GM12878 (cell line): Measurements from ENCODE around the gene CTAGE4. TPM values are rescaled to one million over a fixed set of nuclear protein-coding genes. Genes with fewer than 3 reads are reported as not detected.

Experiments
- ATAC-seq: fragments of 200-7000 bp; cut with Tn5 transposase; 3 replicates; pipeline ENCODE4 v1.9.1; 2020; ENCODE audit warnings: mild to moderate bottlenecking, moderate library complexity
- BruUV-seq: library from RNA; stranded (reverse); fragments of 400-500 nt; replicated peaks from 2 replicates; lab custom pipeline; 2021; lab: Mats Ljungman, UMichigan
- CTCF ChIA-PET: fragments of 300-600 bp; sonication (Branson Sonifier 250); formaldehyde crosslinking; extraction: SDS; loops from one replicate; lab custom pipeline; 2021; ENCODE audit warnings: inconsistent platforms; lab: Yijun Ruan, JAX
- POLR2A ChIA-PET: fragments of 350-600 bp; formaldehyde crosslinking; extraction: SDS; loops from one replicate; lab custom pipeline; 2021; ENCODE audit warnings: inconsistent platforms; lab: Charles Lee
- RAD21 ChIA-PET: fragments of 300-600 bp; sonication (Branson Sonifier 250); formaldehyde crosslinking; loops from one replicate; lab custom pipeline; 2023; ENCODE audit warnings: antibody characterized with exemption; ENCODE audit not compliant: unreplicated experiment; lab: Charles Lee
- SMC1A ChIA-PET: fragments of 300-600 bp; sonication (Branson Sonifier 250); formaldehyde crosslinking; loops from one replicate; lab custom pipeline; 2023; ENCODE audit not compliant: unreplicated experiment, uncharacterized antibody; lab: Charles Lee
- DNase-seq: peaks from one replicate; pipeline ENCODE4 v3.0.0-alpha.2; 2011; ENCODE audit warnings: low read depth, low spot score
- FAIRE-seq: peaks from 3 replicates; lab custom pipeline; 2011; peaks lifted over from hg19 to GRCh38; lab: Jason Lieb, UNC
- H2AFZ ChIP-seq: 2 replicates; pipeline ENCODE4 v1.6.0; 2011; ENCODE audit warnings: low read depth, low read length, control low read depth; ENCODE audit not compliant: control insufficient read depth
- H3K27ac ChIP-seq: 2 replicates; pipeline ENCODE4 v1.5.1; 2011; ENCODE audit warnings: control low read depth; ENCODE audit not compliant: control insufficient read depth, insufficient read depth
- H3K27me3 ChIP-seq, 2 experiments: replicated peaks in 1 of 2; 2 replicates each; pipeline versions ENCODE4 v1.6.0 to v1.6.1; 2011; ENCODE audit warnings: low read length in 1 of 2; ENCODE audit not compliant: control insufficient read depth in 2 of 2, insufficient read depth in 2 of 2
- H3K36me3 ChIP-seq, 2 experiments: 2 replicates each; pipeline ENCODE4 v1.5.1; 2011; ENCODE audit warnings: low read length in 1 of 2; ENCODE audit not compliant: control insufficient read depth in 2 of 2, insufficient read depth in 2 of 2
- H3K4me1 ChIP-seq: 2 replicates; pipeline ENCODE4 v1.6.1; 2011; ENCODE audit warnings: mild to moderate bottlenecking, low read length, moderate library complexity, mixed read lengths; ENCODE audit not compliant: control insufficient read depth, insufficient read depth
- H3K4me2 ChIP-seq: 2 replicates; pipeline ENCODE4 v1.6.0; 2011; ENCODE audit warnings: control low read depth; ENCODE audit not compliant: control insufficient read depth, insufficient read depth
- H3K4me3 ChIP-seq: fragments of 200-600 bp; sonication (generic); 2 replicates; pipeline ENCODE4 v1.5.1; 2016
- H3K79me2 ChIP-seq: 2 replicates; pipeline ENCODE4 v1.6.0; 2011; ENCODE audit warnings: low read length; ENCODE audit not compliant: control insufficient read depth, insufficient read depth
- H3K9ac ChIP-seq: 2 replicates; pipeline ENCODE4 v1.8.0; 2011; ENCODE audit warnings: low read length, control low read depth, mixed read lengths; ENCODE audit not compliant: control insufficient read depth, insufficient read depth
- H3K9me3 ChIP-seq: replicated peaks from 3 replicates; pipeline ENCODE4 v1.5.1; 2011; ENCODE audit warnings: mild to moderate bottlenecking, low read length; ENCODE audit not compliant: control insufficient read depth, insufficient read depth
- H4K20me1 ChIP-seq: 2 replicates; pipeline ENCODE4 v1.6.0; 2011; ENCODE audit not compliant: control insufficient read depth, insufficient read depth
- CBX3 ChIP-seq: fragments of 200-600 bp; sonication (generic); IDR thresholded peaks from 2 replicates; pipeline ENCODE4 v1.6.1; 2016; ENCODE audit warnings: low read depth, borderline replicate concordance
- CBX5 ChIP-seq: sonication (generic); IDR thresholded peaks from 2 replicates; pipeline ENCODE4 v1.6.1; 2016; ENCODE audit warnings: low read depth, moderate library complexity, mild to moderate bottlenecking, inconsistent platforms
- CHD2 ChIP-seq: IDR thresholded peaks from 2 replicates; pipeline ENCODE4 v1.6.1; 2011; ENCODE audit warnings: low read depth, low read length, improper control_type of control experiment, borderline replicate concordance
- EED ChIP-seq: sonication (generic); IDR thresholded peaks from 2 replicates; pipeline ENCODE4 v1.6.1; 2016; ENCODE audit warnings: antibody characterized with exemption, low read depth
- IRF4 ChIP-seq: IDR thresholded peaks from 2 replicates; pipeline ENCODE4 v1.6.1; 2011; ENCODE audit warnings: low read depth, low read length
- MLLT1 ChIP-seq: fragments of 450-650 bp; IDR thresholded peaks from 2 replicates; pipeline ENCODE4 v1.6.1; 2016; ENCODE audit warnings: mild to moderate bottlenecking
- MTA3 ChIP-seq: IDR thresholded peaks from 2 replicates; pipeline ENCODE4 v1.6.1; 2012; ENCODE audit warnings: low read length, inconsistent platforms, borderline replicate concordance
- MXI1 ChIP-seq: fragments of 150-350 bp; IDR thresholded peaks from 2 replicates; pipeline ENCODE4 v1.6.1; 2011; ENCODE audit warnings: low read depth, mild to moderate bottlenecking, inconsistent platforms, low read length, improper control_type of control experiment
- NFYB ChIP-seq: IDR thresholded peaks from 2 replicates; pipeline ENCODE4 v1.6.1; 2011; ENCODE audit warnings: low read depth, mild to moderate bottlenecking, low read length, improper control_type of control experiment, moderate library complexity; ENCODE audit not compliant: insufficient read depth
- POLR2A ChIP-seq: IDR thresholded peaks from 2 replicates; pipeline ENCODE4 v1.6.1; 2011; ENCODE audit warnings: low read depth, mild to moderate bottlenecking, low read length
- RAD51 ChIP-seq: fragments of 450-650 bp; IDR thresholded peaks from 2 replicates; pipeline ENCODE4 v1.6.1; 2016; ENCODE audit warnings: moderate library complexity, mild to moderate bottlenecking, inconsistent platforms
- RCOR1 ChIP-seq: conservative IDR thresholded peaks from 2 replicates; pipeline ENCODE4 v1.6.1; 2012; ENCODE audit warnings: low read depth, low read length, improper control_type of control experiment
- SIN3A ChIP-seq: IDR thresholded peaks from 2 replicates; pipeline ENCODE4 v1.6.1; 2012; ENCODE audit warnings: low read depth, low read length, improper control_type of control experiment
- SKIL ChIP-seq: fragments of 450-650 bp; IDR thresholded peaks from 2 replicates; pipeline ENCODE4 v1.6.1; 2017; ENCODE audit warnings: mild to moderate bottlenecking, low read depth, inconsistent platforms; ENCODE audit not compliant: poor library complexity, severe bottlenecking
- SMARCA5 ChIP-seq: fragments of 450-650 bp; IDR thresholded peaks from 2 replicates; pipeline ENCODE4 v1.6.1; 2017; ENCODE audit warnings: mild to moderate bottlenecking
- USF1 ChIP-seq: IDR thresholded peaks from 2 replicates; pipeline ENCODE4 v1.6.1; 2011; ENCODE audit warnings: borderline replicate concordance, low read depth, mild to moderate bottlenecking, moderate library complexity, mixed read lengths, low read length; ENCODE audit not compliant: insufficient read depth; ENCODE audit errors: extremely low read length
- ZBTB40 ChIP-seq: fragments of 450-650 bp; IDR thresholded peaks from 2 replicates; pipeline ENCODE4 v1.6.1; 2016; ENCODE audit warnings: mild to moderate bottlenecking, moderate library complexity, borderline replicate concordance
- ZNF217 ChIP-seq: fragments of 450-650 bp; IDR thresholded peaks from 2 replicates; pipeline ENCODE4 v1.6.1; 2017; ENCODE audit warnings: antibody characterized with exemption, mild to moderate bottlenecking
- WGBS: methylation state at CpG from one replicate; pipeline ENCODE4 v1.1.6; 2016; ENCODE audit warnings: low lambda C conversion rate; ENCODE audit not compliant: insufficient replicate concordance, insufficient coverage; ENCODE audit errors: missing lambda C conversion rate; 5-methylcytosine and 5-hydroxymethylcytosine counted together
- in situ Hi-C: fragments of 300-500 bp; cut with MboI; formaldehyde crosslinking; loops from 9 replicates; pipeline ENCODE4 v1.14.3; 2018; ENCODE audit warnings: mixed read lengths
- intact Hi-C: fragments of 100-400 bp; cut with micrococcal nuclease; formaldehyde crosslinking; loops from one replicate; pipeline ENCODE4 v1.14.2; 2022; ENCODE audit not compliant: unreplicated experiment
- polyA plus RNA-seq, 11 experiments: library from polyadenylated mRNA; depleted of rRNA in 4 of 11; unstranded in 6 of 11; stranded (reverse) in 5 of 11; fragments of >200 nt; fragmentation: Nextera tagmentation in 4 of 11; fragmentation: Illumina TruSeq in 1 of 11; extraction: Ambion mirVana in 4 of 11; extraction: Trizol in 1 of 11; gene quantifications; 1 replicate in 1 of 11; 2 replicates in 10 of 11; pipeline versions ENCODE4 v1.2.1 to v1.2.3, GENCODE V29; 2011 to 2016; ENCODE audit warnings: inconsistent platforms in 2 of 11, missing spikeins in 2 of 11, low read depth in 1 of 11
- total RNA-seq, 4 experiments: library from RNA; depleted of rRNA in 3 of 4; stranded (reverse); fragments of >200 nt in 3 of 4; fragmentation: Illumina TruSeq in 1 of 4; extraction: Trizol in 1 of 4; gene quantifications; 2 replicates each; pipeline versions ENCODE4 v1.2.1 to v1.2.3, GENCODE V29; 2013 to 2021

CTAGE4 gene
- total and polyA plus RNA-seq, 10 of the 15 experiments (the other 5 are each of a cell fraction or from before 2014, with no cell fraction given), result 0.09 to 1.5 (median 1.0) TPM; not detected in 1

- in situ Hi-C loops, result no loop called here
- POLR2A ChIA-PET, result no interaction called here
- no peaks in the 10 kb centered on the region for H3K79me2 ChIP-seq
- no peaks in the 10 kb centered on the region for H3K9me3 ChIP-seq
- ATAC-seq, result no peak
- H3K4me3 ChIP-seq, result no peak overlapping the region
- TF ChIP-seq CBX5 (no peak), RCOR1 (no peak), MXI1 (no peak), SMARCA5 (no peak), CHD2 (no peak), RAD51 (no peak), MTA3 (no peak), ZBTB40 (no peak), ZNF217 (no peak), NFYB (no peak), IRF4 (no peak), CBX3 (no peak), MLLT1 (no peak), SIN3A (no peak), SKIL (no peak), USF1 (no peak), EED (no peak), POLR2A (no peak)
- TF ChIP-seq, all 136 proteins: peak for 0
- ChIA-PET SMC1A (no interaction called here), CTCF (no interaction called here), RAD21 (no interaction called here)
- intact Hi-C loops, result no loop called here
- 60% methylated on average over 1 of the region's 1 CpG for WGBS
- Histone ChIP-seq H3K27me3 (no peaks in the 10 kb centered on the region), H3K27ac (no peak overlapping the region), H4K20me1 (no peaks in the 10 kb centered on the region), H3K4me2 (no peak overlapping the region), H3K9ac (no peak overlapping the region), H2AFZ (no peak overlapping the region), H3K36me3 (no peaks in the 10 kb centered on the region), H3K4me1 (no peaks in the 10 kb centered on the region)
- BruUV-seq, result no TSS peak
- no peak for FAIRE-seq
- DNase-seq, result no peak
Observed at GRCh38 chr7:144158861-144159260, 24.4 kb upstream of the CTAGE4 start.
